Neural crest cell (in vitro differentiated cells): Measurements from ENCODE around the gene DHDDS. TPM values are rescaled to one million over a fixed set of nuclear protein-coding genes. Genes with fewer than 3 reads are reported as not detected.

Experiments used
- DNase-seq: peaks from one replicate; pipeline ENCODE4 v3.0.0; 2021; ENCODE audit warnings: low read depth, mixed read lengths, low spot score
- H3K27ac Mint-ChIP-seq: one replicate; pipeline ENCODE4 v1.8.0; 2021; ENCODE audit warnings: mild to moderate bottlenecking, mixed read lengths; ENCODE audit not compliant: unreplicated experiment
- H3K27me3 Mint-ChIP-seq: 2 replicates; pipeline ENCODE4 v1.8.0; 2021; ENCODE audit warnings: low read depth, mild to moderate bottlenecking, mixed read lengths
- H3K36me3 Mint-ChIP-seq: 2 replicates; pipeline ENCODE4 v1.8.0; 2021; ENCODE audit warnings: low read depth, mild to moderate bottlenecking, mixed read lengths
- H3K4me1 Mint-ChIP-seq: 2 replicates; pipeline ENCODE4 v1.8.0; 2021; ENCODE audit warnings: mixed read lengths
- H3K4me3 Mint-ChIP-seq: one replicate; pipeline ENCODE4 v1.8.0; 2021; ENCODE audit warnings: mild to moderate bottlenecking, mixed read lengths
- H3K9me3 Mint-ChIP-seq: 2 replicates; pipeline ENCODE4 v1.8.0; 2021; ENCODE audit warnings: mixed read lengths
- CTCF ChIP-seq: fragments of 200-600 bp; sonication (generic); conservative IDR thresholded peaks from 2 replicates; pipeline ENCODE4 v1.5.0; 2021; ENCODE audit warnings: antibody characterized with exemption, mild to moderate bottlenecking
- total RNA-seq: library from RNA; stranded (reverse); gene quantifications from 2 replicates; pipeline ENCODE4 v1.2.1, GENCODE V29; 2021

DHDDS gene
- total RNA-seq, 1 donor from 2014 or later: 40.1 TPM

GRCh38 chr1:26410706-26411623 lies 21.2 kb upstream of the DHDDS start, which contains the start of gene LIN28A:
Gene LIN28A (plus strand): TSS chr1:26410817. CDS start chr1:26410892, 75 bp downstream.
- no peak for DNase-seq
- no peak for TF ChIP-seq CTCF
- Mint-ChIP-seq H3K4me1 (peaks cover 65% of the 10 kb centered on the region), H3K9me3 (no peaks in the 10 kb centered on the region), H3K36me3 (peaks cover 19% of the 10 kb centered on the region), H3K27ac (peak within 1 kb of the TSS; percentile 99), H3K4me3 (peak within 1 kb of the TSS; percentile 98), H3K27me3 (peaks cover 17% of the 10 kb centered on the region)

GRCh38 chr1:26411624-26412074 lies 20.5 kb upstream of the DHDDS start:
- Mint-ChIP-seq H3K9me3 (no peaks in the 10 kb centered on the region), H3K4me3 (peak overlapping the region; percentile 98), H3K4me1 (peaks cover 65% of the 10 kb centered on the region), H3K27me3 (peaks cover 17% of the 10 kb centered on the region), H3K36me3 (peaks cover 19% of the 10 kb centered on the region), H3K27ac (peak overlapping the region; percentile 70)
- peak; percentile 60 for DNase-seq
- TF ChIP-seq CTCF: no peak

GRCh38 chr1:26412180-26412840 lies 19.8 kb upstream of the DHDDS start:
- no peak for DNase-seq
- H3K9me3 Mint-ChIP-seq: no peaks in the 10 kb centered on the region
- peaks cover 17% of the 10 kb centered on the region for H3K27me3 Mint-ChIP-seq
- peaks cover 70% of the 10 kb centered on the region for H3K4me1 Mint-ChIP-seq
- no peak for TF ChIP-seq CTCF
- H3K36me3 Mint-ChIP-seq: peaks cover 23% of the 10 kb centered on the region
- peak overlapping the region; percentile 88 for H3K27ac Mint-ChIP-seq
- peak overlapping the region; percentile 98 for H3K4me3 Mint-ChIP-seq

GRCh38 chr1:26413031-26413430 lies 19.1 kb upstream of the DHDDS start:
- peak overlapping the region; percentile 98 for H3K4me3 Mint-ChIP-seq
- H3K4me1 Mint-ChIP-seq: peaks cover 77% of the 10 kb centered on the region
- peak overlapping the region; percentile 68 for H3K27ac Mint-ChIP-seq
- peaks cover 23% of the 10 kb centered on the region for H3K36me3 Mint-ChIP-seq
- no peak for DNase-seq
- peaks cover 17% of the 10 kb centered on the region for H3K27me3 Mint-ChIP-seq
- no peaks in the 10 kb centered on the region for H3K9me3 Mint-ChIP-seq
- TF ChIP-seq CTCF: no peak

GRCh38 chr1:26417111-26417759 lies 14.9 kb upstream of the DHDDS start:
- H3K9me3 Mint-ChIP-seq: no peaks in the 10 kb centered on the region
- peaks cover 86% of the 10 kb centered on the region for H3K4me1 Mint-ChIP-seq
- H3K36me3 Mint-ChIP-seq: peaks cover 23% of the 10 kb centered on the region
- H3K27ac Mint-ChIP-seq: no peak overlapping the region
- peak; percentile 97 for TF ChIP-seq CTCF
- H3K27me3 Mint-ChIP-seq: peaks cover 2% of the 10 kb centered on the region
- H3K4me3 Mint-ChIP-seq: peak overlapping the region; percentile 78
- DNase-seq: peak; percentile 90
